Cardiac muscle cell (in vitro differentiated cells and primary cell): ENCODE data around the gene ZNF277. TPM values are rescaled to one million over a fixed set of nuclear protein-coding genes. Genes with fewer than 3 reads are reported as not detected.

Experiments used
- DNase-seq, 2 donors: peaks; one replicate each; pipeline versions ENCODE4 v3.0.0 to v3.0.0-alpha.2; 2010 to 2017; ENCODE audit warnings: low read depth in 1 of 2, low spot score in 1 of 2
- H3K27ac ChIP-seq: fragments of 200-600 bp; sonication (generic); 2 replicates; pipeline ENCODE4 v1.5.1; 2016
- H3K27me3 ChIP-seq: fragments of 200-600 bp; sonication (generic); 2 replicates; pipeline ENCODE4 v1.6.0; 2016; ENCODE audit warnings: control low read depth
- H3K36me3 ChIP-seq: fragments of 200-600 bp; sonication (generic); 2 replicates; pipeline ENCODE4 v1.5.1; 2016; ENCODE audit warnings: control low read depth
- H3K4me1 ChIP-seq: fragments of 200-600 bp; sonication (generic); 2 replicates; pipeline ENCODE4 v1.8.1; 2017; ENCODE audit warnings: low read depth, mild to moderate bottlenecking, mixed run types
- H3K4me3 ChIP-seq: fragments of 200-600 bp; sonication (generic); 2 replicates; pipeline ENCODE4 v1.5.1; 2016; ENCODE audit warnings: mild to moderate bottlenecking
- H3K9me3 ChIP-seq: fragments of 200-600 bp; sonication (generic); 2 replicates; pipeline ENCODE4 v1.5.1; 2017; ENCODE audit warnings: low read depth, mild to moderate bottlenecking, control low read depth
- CTCF ChIP-seq: IDR thresholded peaks from 2 replicates; pipeline ENCODE4 v1.5.1; 2012; ENCODE audit warnings: low read depth, mild to moderate bottlenecking, low read length
- polyA plus RNA-seq: library from polyadenylated mRNA; unstranded; fragments of >200 nt; fragmentation: Nextera tagmentation; extraction: Ambion mirVana; gene quantifications from 2 replicates; pipeline ENCODE4 v1.2.1, GENCODE V29; 2016
- total RNA-seq: library from RNA; depleted of rRNA; stranded (reverse); fragments of >200 nt; gene quantifications from 2 replicates; pipeline ENCODE4 v1.2.3, GENCODE V29; 2016

ZNF277 gene
- total and polyA plus RNA-seq, 2 experiments from 2014 or later: 9.8 to 22.6 TPM

DNA sequence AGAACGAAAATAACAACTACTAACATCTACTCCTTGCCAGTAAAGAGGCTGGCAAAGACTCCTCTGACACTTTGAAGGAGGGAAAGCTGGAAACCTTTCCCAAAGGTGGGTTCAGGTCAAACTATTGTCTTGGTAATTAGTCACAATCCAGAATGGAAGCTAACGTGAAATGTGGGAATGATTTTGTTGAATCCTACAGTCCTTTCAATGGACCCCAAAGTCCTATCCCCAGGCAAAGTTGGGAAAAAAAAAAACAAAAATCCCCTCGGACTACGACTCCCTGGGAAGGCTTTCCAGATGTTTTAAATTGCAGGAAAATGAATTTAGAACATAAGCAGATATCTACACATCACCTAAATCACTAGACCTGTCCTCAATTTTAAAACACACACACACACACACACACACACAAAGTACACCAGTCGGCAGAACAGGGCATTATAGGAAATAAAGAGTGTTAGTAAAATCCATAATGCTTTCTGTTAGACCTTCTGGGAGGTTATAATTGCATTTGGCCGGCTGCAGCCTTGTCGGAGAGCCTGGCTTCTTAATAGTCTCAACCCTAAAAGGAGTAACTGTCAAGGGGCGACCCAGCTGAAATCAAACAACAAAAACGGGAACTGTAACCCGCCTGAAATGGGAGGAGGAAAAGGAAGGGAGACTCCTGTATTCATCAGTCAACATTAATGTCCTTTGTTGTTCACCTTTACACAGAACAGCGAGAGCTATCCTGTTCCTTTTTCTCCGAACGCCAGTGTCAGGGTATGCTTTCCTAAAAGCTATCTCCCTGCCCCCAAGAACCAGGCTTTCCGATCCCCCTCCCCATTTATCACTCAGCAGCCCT, 1.8 kb upstream of the ZNF277 start:
- DNase-seq: peak in 1 of 2 donors; percentile 25
- H3K36me3 ChIP-seq: no peaks in the 10 kb centered on the region
- H3K27me3 ChIP-seq: no peaks in the 10 kb centered on the region
- peak overlapping the region; percentile 61 for H3K27ac ChIP-seq
- H3K4me1 ChIP-seq: peaks cover 9% of the 10 kb centered on the region
- no peak for TF ChIP-seq CTCF
- peak overlapping the region; percentile 74 for H3K4me3 ChIP-seq
- H3K9me3 ChIP-seq: no peaks in the 10 kb centered on the region

- Histone ChIP-seq H3K27me3 (no peaks in the 10 kb centered on the region), H3K4me1 (peaks cover 9% of the 10 kb centered on the region), H3K36me3 (no peaks in the 10 kb centered on the region), H3K27ac (peak overlapping the region; percentile 61), H3K4me3 (peak overlapping the region; percentile 74), H3K9me3 (no peaks in the 10 kb centered on the region)
- peak; percentile 74 to 78 for DNase-seq
- TF ChIP-seq CTCF: no peak
Measured at GRCh38 chr7:112205343-112206237, 905 bp upstream of the ZNF277 start.

- peak; percentile 19 for DNase-seq
- H3K27ac ChIP-seq: peak overlapping the region; percentile 6
- H3K27me3 ChIP-seq: no peaks in the 10 kb centered on the region
- H3K36me3 ChIP-seq: no peaks in the 10 kb centered on the region
- peak overlapping the region; percentile 74 for H3K4me3 ChIP-seq
- H3K4me1 ChIP-seq: peaks cover 18% of the 10 kb centered on the region
- TF ChIP-seq CTCF: no peak
- H3K9me3 ChIP-seq: no peaks in the 10 kb centered on the region
Measured at GRCh38 chr7:112206991-112207592, 597 bp downstream of the ZNF277 start.

DNA sequence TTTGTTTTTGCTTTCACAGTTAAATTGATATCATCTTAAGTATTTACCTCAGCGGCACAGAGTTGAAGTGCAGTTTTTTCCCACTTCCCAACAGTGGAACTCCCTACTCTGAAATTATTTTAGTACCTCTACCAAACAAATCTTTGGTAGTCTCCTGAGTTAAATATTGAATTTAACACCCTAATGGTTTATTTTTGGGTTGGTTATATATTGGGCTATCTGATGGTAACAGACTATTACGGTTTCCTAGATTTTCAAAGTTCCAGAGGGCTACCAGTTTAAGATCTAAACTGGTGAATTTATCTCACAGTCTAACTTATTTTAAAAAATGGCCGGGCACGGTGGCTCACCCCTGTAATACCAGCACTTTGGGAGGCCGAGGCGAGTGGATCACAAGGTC, 1.3 kb downstream of the ZNF277 start:
- Histone ChIP-seq H3K4me1 (peaks cover 24% of the 10 kb centered on the region), H3K27ac (no peak overlapping the region), H3K4me3 (no peak overlapping the region), H3K27me3 (no peaks in the 10 kb centered on the region), H3K36me3 (no peaks in the 10 kb centered on the region), H3K9me3 (no peaks in the 10 kb centered on the region)
- no peak for TF ChIP-seq CTCF
- no peak for DNase-seq

GRCh38 chr7:112211348-112211907, 4.9 kb downstream of the ZNF277 start:
- peak in 1 of 2 donors; percentile 66 for DNase-seq
- no peaks in the 10 kb centered on the region for H3K27me3 ChIP-seq
- H3K4me3 ChIP-seq: no peak overlapping the region
- H3K4me1 ChIP-seq: peaks cover 39% of the 10 kb centered on the region
- TF ChIP-seq CTCF: no peak
- no peaks in the 10 kb centered on the region for H3K9me3 ChIP-seq
- no peaks in the 10 kb centered on the region for H3K36me3 ChIP-seq
- H3K27ac ChIP-seq: peak overlapping the region; percentile 36
